Muscle layer of duodenum (tissue), 2 donors: ENCODE data around the gene DENND4A.

Experiments used
- H3K27ac ChIP-seq: one replicate; pipeline ENCODE4 v1.7.0; 2013; ENCODE audit warnings: mild to moderate bottlenecking, low read length
- H3K27me3 ChIP-seq: one replicate; pipeline ENCODE4 v1.7.0; 2013; ENCODE audit warnings: low read depth, mild to moderate bottlenecking, control low read depth, low read length
- H3K36me3 ChIP-seq, 2 donors: one replicate each; pipeline ENCODE4 v1.7.0; 2013; ENCODE audit warnings: low read length in 2 of 2, control low read depth in 1 of 2, mild to moderate bottlenecking in 1 of 2; ENCODE audit not compliant: insufficient read depth in 2 of 2, control insufficient read depth in 1 of 2
- H3K4me1 ChIP-seq, 2 donors: one replicate each; pipeline ENCODE4 v1.7.0; 2013; ENCODE audit warnings: low read length in 2 of 2, mild to moderate bottlenecking in 2 of 2, control low read depth in 1 of 2, moderate library complexity in 1 of 2; ENCODE audit not compliant: insufficient read depth in 2 of 2, control insufficient read depth in 1 of 2
- H3K4me3 ChIP-seq, 2 donors: one replicate each; pipeline ENCODE4 v1.7.0; 2013; ENCODE audit warnings: low read length in 2 of 2, low read depth in 1 of 2, mild to moderate bottlenecking in 1 of 2
- H3K9me3 ChIP-seq, 2 donors: one replicate each; pipeline ENCODE4 v1.7.0; 2013; ENCODE audit warnings: low read length in 2 of 2, control low read depth in 1 of 2, mild to moderate bottlenecking in 1 of 2; ENCODE audit not compliant: control insufficient read depth in 1 of 2
- donor health status: healthy.

Gene DENND4A

DNA sequence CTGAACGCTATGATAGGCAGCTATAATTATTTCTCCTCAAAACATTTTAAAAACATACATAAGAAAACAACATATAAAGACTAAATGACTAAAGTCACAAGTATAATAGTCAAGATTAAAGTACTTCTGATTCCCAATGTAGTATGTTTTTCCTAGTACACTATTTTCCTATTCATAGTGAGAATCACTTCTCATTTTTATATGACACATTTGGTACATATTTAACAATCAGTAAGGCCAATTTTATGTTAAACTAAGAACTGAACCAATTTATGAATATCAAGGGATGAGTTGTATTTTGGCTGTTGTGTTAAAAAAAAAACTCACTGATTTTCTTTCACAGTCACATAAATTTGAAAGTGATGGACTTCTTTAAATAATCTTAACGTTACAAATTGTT lies 79.7 kb downstream of the DENND4A start:
- Histone ChIP-seq H3K9me3 (no peaks in the 10 kb centered on the region), H3K27ac (no peak overlapping the region), H3K36me3 (peaks cover 24 to 33% of the 10 kb centered on the region in 2 donors), H3K27me3 (no peaks in the 10 kb centered on the region), H3K4me3 (no peak overlapping the region), H3K4me1 (no peaks in the 10 kb centered on the region)

DNA sequence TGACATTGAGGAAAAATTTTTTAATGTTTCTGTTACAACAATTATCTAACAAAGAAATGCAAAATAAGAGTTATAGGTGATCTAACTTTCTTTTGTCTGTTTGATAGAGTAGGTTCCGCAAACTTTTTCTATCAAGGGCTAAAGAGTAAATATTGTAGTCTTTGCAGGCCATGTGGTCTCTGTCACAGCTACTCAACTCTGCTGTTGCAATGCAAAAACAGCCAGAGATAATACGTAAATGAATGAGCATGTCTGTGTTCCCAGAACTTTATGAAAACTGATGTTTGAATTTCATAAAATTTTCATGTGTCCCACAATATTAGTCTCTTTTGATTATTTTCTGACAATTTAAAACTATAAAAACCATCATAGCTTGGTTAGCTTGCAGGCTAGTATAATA lies 97.0 kb downstream of the DENND4A start:
- Histone ChIP-seq H3K27me3 (no peaks in the 10 kb centered on the region), H3K4me3 (no peak overlapping the region), H3K36me3 (peaks cover 29 to 45% of the 10 kb centered on the region in 2 donors), H3K4me1 (no peaks in the 10 kb centered on the region), H3K27ac (no peak overlapping the region), H3K9me3 (no peaks in the 10 kb centered on the region)

DNA sequence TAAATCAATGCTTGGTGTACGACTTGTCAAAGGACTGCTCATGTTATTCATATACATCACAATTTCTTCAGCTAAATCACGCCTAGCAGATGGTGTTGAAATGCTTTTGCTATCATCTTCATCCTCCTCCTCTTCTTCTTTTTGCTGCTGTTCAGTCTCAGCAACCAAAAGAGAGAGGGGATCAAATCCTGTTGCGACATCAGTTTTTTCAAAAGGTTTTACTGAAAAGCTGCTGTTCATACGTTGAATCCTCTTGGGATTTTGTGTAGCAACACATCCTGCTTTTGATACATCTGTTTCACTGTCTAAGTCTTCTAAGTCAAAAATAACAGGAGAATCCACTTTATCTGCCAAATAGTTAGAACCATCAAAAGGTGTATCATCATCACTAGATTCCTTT lies 101.3 kb downstream of the DENND4A start:
- H3K4me1 ChIP-seq: no peaks in the 10 kb centered on the region
- peaks cover 25 to 49% of the 10 kb centered on the region in 2 donors for H3K36me3 ChIP-seq
- H3K9me3 ChIP-seq: no peaks in the 10 kb centered on the region
- H3K27me3 ChIP-seq: no peaks in the 10 kb centered on the region
- H3K4me3 ChIP-seq: no peak overlapping the region
- H3K27ac ChIP-seq: no peak overlapping the region

GRCh38 chr15:65690173-65690572 lies 101.9 kb downstream of the DENND4A start:
- Histone ChIP-seq H3K27ac (no peak overlapping the region), H3K27me3 (no peaks in the 10 kb centered on the region), H3K4me1 (no peaks in the 10 kb centered on the region), H3K9me3 (no peaks in the 10 kb centered on the region), H3K36me3 (peaks cover 25 to 49% of the 10 kb centered on the region in 2 donors), H3K4me3 (no peak overlapping the region)

DNA sequence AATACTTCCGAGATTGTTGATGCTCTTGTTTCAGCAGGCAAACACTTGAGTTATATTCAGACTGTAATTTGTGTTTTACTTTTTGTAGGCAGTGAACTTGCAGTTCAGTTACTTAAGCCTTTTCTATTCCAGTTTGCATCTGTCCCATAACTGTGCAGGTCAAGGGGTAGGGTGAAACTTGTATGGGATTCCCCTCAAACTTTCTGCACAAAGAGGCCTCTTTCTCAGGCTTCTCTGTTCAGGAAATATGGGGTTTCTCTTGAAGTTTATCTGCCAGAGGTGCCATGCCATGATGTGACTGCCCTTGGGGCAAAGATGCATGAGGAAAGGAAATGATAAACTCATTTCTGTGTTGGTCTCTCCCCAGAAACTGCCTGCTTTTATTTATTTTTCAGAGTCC lies 103.6 kb downstream of the DENND4A start:
- H3K27ac ChIP-seq: no peak overlapping the region
- H3K36me3 ChIP-seq: peaks cover 25 to 49% of the 10 kb centered on the region in 2 donors
- no peaks in the 10 kb centered on the region for H3K4me1 ChIP-seq
- H3K9me3 ChIP-seq: no peaks in the 10 kb centered on the region
- no peak overlapping the region for H3K4me3 ChIP-seq
- H3K27me3 ChIP-seq: no peaks in the 10 kb centered on the region

DNA sequence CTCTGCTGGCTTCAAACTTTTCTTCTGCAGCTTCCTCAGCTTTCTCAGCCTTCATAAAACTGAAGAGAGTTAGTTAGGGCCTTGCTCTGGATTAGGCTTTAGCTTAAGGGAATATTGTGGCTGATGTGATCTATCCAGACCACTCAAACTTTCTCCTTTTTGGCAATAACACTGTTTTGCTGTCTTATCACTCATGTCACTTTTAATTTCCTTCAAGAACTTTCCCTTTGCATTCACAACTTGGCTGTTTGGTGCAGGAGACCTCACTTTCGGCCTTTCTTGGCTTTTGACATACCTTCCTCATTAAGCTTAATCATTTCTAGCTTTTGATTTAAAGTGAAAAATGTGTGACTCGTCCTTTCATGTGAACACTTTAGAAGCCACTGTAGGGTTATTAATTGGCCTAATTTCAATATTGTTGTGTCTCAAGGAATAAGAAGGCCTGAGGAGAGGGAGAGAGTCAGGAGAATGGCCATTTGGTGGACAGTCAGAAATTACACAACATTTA lies 109.6 kb downstream of the DENND4A start:
- Histone ChIP-seq H3K27ac (no peak overlapping the region), H3K27me3 (no peaks in the 10 kb centered on the region), H3K36me3 (peaks cover 0 to 3% of the 10 kb centered on the region in 2 donors), H3K4me1 (no peaks in the 10 kb centered on the region), H3K4me3 (no peak overlapping the region), H3K9me3 (no peaks in the 10 kb centered on the region)

DNA sequence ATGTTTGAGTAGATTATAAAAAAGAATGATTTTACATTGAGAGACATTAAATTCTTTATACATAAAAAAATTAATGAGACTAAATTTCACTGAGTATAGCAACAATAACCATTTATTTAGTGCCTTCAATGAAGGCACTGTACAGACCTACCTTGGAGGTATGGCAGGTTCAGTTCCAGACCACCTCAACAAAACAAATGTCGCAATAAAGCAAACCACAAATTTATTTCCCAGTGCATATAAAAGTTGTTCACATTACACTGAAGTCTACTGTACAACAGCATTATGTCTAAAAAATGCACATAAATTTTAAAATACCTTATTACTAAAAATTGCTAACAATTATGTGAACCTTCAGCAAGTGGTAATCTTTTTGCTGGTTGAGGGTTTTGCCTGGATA lies 111.5 kb downstream of the DENND4A start:
- H3K27me3 ChIP-seq: no peaks in the 10 kb centered on the region
- no peaks in the 10 kb centered on the region for H3K9me3 ChIP-seq
- H3K4me3 ChIP-seq: no peak overlapping the region
- H3K36me3 ChIP-seq: no peaks in the 10 kb centered on the region
- H3K27ac ChIP-seq: no peak overlapping the region
- H3K4me1 ChIP-seq: no peaks in the 10 kb centered on the region

DNA sequence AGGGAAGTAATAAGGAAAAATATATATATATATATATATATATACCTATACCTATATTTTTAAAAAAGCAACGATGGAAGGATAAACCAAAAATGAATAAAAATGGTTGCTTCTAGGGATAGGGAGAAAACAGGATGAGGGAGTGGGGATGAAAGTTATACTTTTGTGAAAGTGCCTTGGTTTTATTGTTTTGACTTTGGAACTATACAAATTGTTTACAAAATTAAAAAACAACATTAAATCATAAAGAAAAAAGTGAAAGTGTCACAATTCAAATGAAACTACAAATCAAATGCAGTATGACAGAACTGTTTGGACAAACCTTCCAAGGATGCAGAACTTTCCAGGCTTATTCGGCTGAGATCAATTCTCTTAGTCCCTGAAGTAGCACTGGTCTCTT lies 116.0 kb downstream of the DENND4A start:
- Histone ChIP-seq H3K36me3 (peaks cover 11 to 19% of the 10 kb centered on the region in 2 donors), H3K27ac (no peak overlapping the region), H3K4me1 (no peaks in the 10 kb centered on the region)

GRCh38 chr15:65675551-65675950 lies 116.5 kb downstream of the DENND4A start:
- H3K4me3 ChIP-seq: no peak overlapping the region
- peaks cover 17 to 25% of the 10 kb centered on the region in 2 donors for H3K36me3 ChIP-seq
- no peak overlapping the region for H3K27ac ChIP-seq
- no peaks in the 10 kb centered on the region for H3K27me3 ChIP-seq
- no peaks in the 10 kb centered on the region for H3K9me3 ChIP-seq
- H3K4me1 ChIP-seq: no peaks in the 10 kb centered on the region

More for the DNA sequence above, 116.0 kb downstream of the DENND4A start:
- H3K9me3 ChIP-seq: no peaks in the 10 kb centered on the region
- no peak overlapping the region for H3K4me3 ChIP-seq
- no peaks in the 10 kb centered on the region for H3K27me3 ChIP-seq

DNA sequence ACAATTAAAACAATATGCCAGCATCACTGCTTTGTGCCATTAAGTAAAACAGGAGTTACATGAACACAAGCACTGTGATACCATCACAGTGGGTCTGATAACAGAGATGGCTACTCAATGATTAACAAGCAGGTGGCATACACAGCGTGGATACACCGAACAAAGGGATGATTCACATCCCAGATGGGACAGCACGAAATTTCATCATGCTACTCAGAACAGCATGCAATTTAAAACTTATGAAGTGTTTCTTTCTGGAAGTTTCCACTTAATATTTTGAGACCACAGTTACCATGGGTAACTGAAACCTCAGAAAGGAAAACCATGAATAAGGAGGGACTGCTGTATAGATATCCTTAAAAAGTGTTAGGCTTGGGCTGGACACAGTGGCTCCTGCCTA lies 125.8 kb downstream of the DENND4A start:
- Histone ChIP-seq H3K4me3 (no peak overlapping the region), H3K36me3 (peaks cover 46 to 73% of the 10 kb centered on the region in 2 donors), H3K27me3 (no peaks in the 10 kb centered on the region), H3K9me3 (no peaks in the 10 kb centered on the region), H3K27ac (no peak overlapping the region), H3K4me1 (no peaks in the 10 kb centered on the region)

GRCh38 chr15:65663521-65663920 lies 128.6 kb downstream of the DENND4A start:
- H3K4me1 ChIP-seq: no peaks in the 10 kb centered on the region
- H3K27ac ChIP-seq: no peak overlapping the region
- H3K36me3 ChIP-seq: peaks cover 22 to 57% of the 10 kb centered on the region in 2 donors
- H3K4me3 ChIP-seq: no peak overlapping the region
- no peaks in the 10 kb centered on the region for H3K9me3 ChIP-seq
- H3K27me3 ChIP-seq: no peaks in the 10 kb centered on the region

- Histone ChIP-seq H3K4me1 (no peaks in the 10 kb centered on the region), H3K36me3 (peaks cover 24 to 48% of the 10 kb centered on the region in 2 donors), H3K27me3 (no peaks in the 10 kb centered on the region), H3K27ac (no peak overlapping the region), H3K9me3 (no peaks in the 10 kb centered on the region), H3K4me3 (no peak overlapping the region)
Observed at GRCh38 chr15:65660927-65661326, 131.2 kb downstream of the DENND4A start.
